SK-N-SH treated with all-trans-retinoic acid at 6 μM for 48 hours (cell line): ENCODE results near the gene SGK1.

Experiments used
- PPARA ChIP-seq: fragments of 250-450 bp; sonication (Bioruptor Pico); IDR thresholded peaks from 2 replicates; pipeline ENCODE4 v1.5.0; 2020; ENCODE audit warnings: mild to moderate bottlenecking, borderline replicate concordance
- TF ChIP-seq, protein P1 (sequence below): fragments of 250-450 bp; sonication (Bioruptor Pico); IDR thresholded peaks from 2 replicates; pipeline ENCODE4 v1.5.0; 2020; ENCODE audit warnings: mild to moderate bottlenecking, moderate library complexity

DNA sequence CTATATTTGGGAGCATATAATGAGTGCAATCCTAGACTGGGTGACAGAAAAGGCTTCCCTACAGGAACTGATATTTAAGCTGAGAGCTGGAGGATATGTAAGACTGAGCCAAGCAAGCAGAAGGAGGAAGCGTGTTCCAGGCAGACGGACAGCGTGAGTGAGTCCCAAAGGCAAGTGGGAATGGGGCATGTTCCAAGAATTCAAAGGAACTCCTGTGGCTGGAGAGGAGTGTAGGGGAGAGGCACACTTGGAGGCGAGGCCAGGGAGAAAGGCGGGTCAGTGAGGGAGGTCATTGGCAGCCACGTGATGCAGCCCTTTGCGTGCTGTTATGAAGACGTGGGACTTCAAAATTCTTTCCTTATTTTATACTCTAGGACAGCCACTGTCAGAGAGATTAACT is 27.9 kb upstream of the SGK1 start:
- TF ChIP-seq PPARA (CRISPR knock-in tag): no peak
- TF ChIP-seq, protein P1, sequence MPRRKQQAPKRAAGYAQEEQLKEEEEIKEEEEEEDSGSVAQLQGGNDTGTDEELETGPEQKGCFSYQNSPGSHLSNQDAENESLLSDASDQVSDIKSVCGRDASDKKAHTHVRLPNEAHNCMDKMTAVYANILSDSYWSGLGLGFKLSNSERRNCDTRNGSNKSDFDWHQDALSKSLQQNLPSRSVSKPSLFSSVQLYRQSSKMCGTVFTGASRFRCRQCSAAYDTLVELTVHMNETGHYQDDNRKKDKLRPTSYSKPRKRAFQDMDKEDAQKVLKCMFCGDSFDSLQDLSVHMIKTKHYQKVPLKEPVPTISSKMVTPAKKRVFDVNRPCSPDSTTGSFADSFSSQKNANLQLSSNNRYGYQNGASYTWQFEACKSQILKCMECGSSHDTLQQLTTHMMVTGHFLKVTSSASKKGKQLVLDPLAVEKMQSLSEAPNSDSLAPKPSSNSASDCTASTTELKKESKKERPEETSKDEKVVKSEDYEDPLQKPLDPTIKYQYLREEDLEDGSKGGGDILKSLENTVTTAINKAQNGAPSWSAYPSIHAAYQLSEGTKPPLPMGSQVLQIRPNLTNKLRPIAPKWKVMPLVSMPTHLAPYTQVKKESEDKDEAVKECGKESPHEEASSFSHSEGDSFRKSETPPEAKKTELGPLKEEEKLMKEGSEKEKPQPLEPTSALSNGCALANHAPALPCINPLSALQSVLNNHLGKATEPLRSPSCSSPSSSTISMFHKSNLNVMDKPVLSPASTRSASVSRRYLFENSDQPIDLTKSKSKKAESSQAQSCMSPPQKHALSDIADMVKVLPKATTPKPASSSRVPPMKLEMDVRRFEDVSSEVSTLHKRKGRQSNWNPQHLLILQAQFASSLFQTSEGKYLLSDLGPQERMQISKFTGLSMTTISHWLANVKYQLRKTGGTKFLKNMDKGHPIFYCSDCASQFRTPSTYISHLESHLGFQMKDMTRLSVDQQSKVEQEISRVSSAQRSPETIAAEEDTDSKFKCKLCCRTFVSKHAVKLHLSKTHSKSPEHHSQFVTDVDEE (CRISPR knock-in tag): no peak
